Mucosa of descending colon (tissue), 3 donors: ENCODE results near the gene KSR2. TPM values are rescaled to one million over a fixed set of nuclear protein-coding genes. Genes with fewer than 3 reads are reported as not detected.

Experiments used
- ATAC-seq: fragments of 200-7000 bp; cut with Tn5 transposase; one replicate; pipeline ENCODE4 v1.9.1; 2020; ENCODE audit warnings: mild to moderate bottlenecking, moderate library complexity
- DNase-seq, 3 donors: peaks; one replicate each; pipeline ENCODE4 v3.0.0-alpha.2; 2020
- H3K36me3 ChIP-seq: fragments of 200-600 bp; one replicate; pipeline ENCODE4 v1.8.0; 2021; ENCODE audit warnings: low read depth, mild to moderate bottlenecking
- H3K4me1 ChIP-seq: fragments of 200-600 bp; one replicate; pipeline ENCODE4 v1.8.0; 2021; ENCODE audit warnings: low read depth, mild to moderate bottlenecking
- H3K4me3 ChIP-seq: fragments of 200-600 bp; one replicate; pipeline ENCODE4 v1.8.0; 2021; ENCODE audit warnings: mild to moderate bottlenecking
- H3K9me3 ChIP-seq: fragments of 200-600 bp; one replicate; pipeline ENCODE4 v1.8.0; 2021; ENCODE audit warnings: mild to moderate bottlenecking
- intact Hi-C, 2 donors: fragments of 100-400 bp; cut with DNase I in 1 of 2; cut with micrococcal nuclease in 1 of 2; formaldehyde crosslinking; loops; one replicate each; pipeline versions ENCODE4 v1.11.0 to v1.11.1; 2022; cut with DNase I, micrococcal nuclease
- total RNA-seq, 3 donors: library from RNA; stranded (reverse); fragmentation: NEBNext Ultra II Directional in 2 of 3; extraction: Animal tissue kit (Norgen Biotek cat#: 25700) in 2 of 3; gene quantifications; one replicate each; pipeline versions ENCODE4 v1.2.1 to v1.2.4, GENCODE V29; 2021 to 2023
- TF ChIP-seq, protein P1 (sequence below): fragments of 200-600 bp; IDR thresholded peaks from one replicate; pipeline ENCODE4 v1.8.0; 2022; ENCODE audit warnings: antibody characterized with exemption, mild to moderate bottlenecking
- donor health status: DM: no; HTN: no; CAD: no; lungs with moderate emphysema.
- donor health status: DM: no; HTN: no; CAD: no.
- donor health status: DM: no; HTN: yes; CAD: no.

KSR2 gene
- total RNA-seq, 3 donors from 2014 or later = 1.4 to 2.8 (median 2.5) TPM

DNA sequence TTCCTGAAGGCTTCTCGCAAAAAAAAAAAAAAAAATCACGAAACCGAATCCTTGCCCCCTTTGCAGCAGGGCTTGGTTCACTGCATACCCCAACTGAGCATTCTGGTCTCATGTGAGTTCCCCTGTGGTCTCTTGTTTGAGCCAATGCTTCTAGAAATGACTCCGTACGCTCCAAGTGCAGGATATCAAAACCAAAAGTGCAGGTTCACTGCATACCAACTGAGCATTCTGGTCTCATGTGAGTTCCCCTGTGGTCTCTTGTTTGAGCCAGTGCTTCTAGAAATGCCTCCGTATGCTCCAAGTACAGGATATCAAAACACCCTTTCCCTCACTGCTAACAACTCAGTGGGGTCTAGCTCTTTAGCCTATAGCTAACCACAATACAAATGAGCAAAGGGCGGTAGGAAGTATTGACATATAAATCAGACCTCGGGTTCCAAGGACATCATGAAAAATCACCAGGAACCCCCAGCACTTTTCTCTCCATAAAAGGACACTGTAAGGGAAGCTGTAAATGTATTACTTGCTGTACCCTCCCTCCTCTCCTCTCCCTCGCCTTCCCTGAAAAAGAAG, 401.1 kb downstream of the KSR2 start:
- Histone ChIP-seq H3K9me3 (no peaks in the 10 kb centered on the region), H3K4me1 (no peaks in the 10 kb centered on the region), H3K4me3 (no peak overlapping the region), H3K36me3 (no peaks in the 10 kb centered on the region)
- no peak for ATAC-seq
- intact Hi-C loops = no loop called here
- TF ChIP-seq, protein P1, sequence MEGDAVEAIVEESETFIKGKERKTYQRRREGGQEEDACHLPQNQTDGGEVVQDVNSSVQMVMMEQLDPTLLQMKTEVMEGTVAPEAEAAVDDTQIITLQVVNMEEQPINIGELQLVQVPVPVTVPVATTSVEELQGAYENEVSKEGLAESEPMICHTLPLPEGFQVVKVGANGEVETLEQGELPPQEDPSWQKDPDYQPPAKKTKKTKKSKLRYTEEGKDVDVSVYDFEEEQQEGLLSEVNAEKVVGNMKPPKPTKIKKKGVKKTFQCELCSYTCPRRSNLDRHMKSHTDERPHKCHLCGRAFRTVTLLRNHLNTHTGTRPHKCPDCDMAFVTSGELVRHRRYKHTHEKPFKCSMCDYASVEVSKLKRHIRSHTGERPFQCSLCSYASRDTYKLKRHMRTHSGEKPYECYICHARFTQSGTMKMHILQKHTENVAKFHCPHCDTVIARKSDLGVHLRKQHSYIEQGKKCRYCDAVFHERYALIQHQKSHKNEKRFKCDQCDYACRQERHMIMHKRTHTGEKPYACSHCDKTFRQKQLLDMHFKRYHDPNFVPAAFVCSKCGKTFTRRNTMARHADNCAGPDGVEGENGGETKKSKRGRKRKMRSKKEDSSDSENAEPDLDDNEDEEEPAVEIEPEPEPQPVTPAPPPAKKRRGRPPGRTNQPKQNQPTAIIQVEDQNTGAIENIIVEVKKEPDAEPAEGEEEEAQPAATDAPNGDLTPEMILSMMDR = no peak
- DNase-seq = no peak

DNA sequence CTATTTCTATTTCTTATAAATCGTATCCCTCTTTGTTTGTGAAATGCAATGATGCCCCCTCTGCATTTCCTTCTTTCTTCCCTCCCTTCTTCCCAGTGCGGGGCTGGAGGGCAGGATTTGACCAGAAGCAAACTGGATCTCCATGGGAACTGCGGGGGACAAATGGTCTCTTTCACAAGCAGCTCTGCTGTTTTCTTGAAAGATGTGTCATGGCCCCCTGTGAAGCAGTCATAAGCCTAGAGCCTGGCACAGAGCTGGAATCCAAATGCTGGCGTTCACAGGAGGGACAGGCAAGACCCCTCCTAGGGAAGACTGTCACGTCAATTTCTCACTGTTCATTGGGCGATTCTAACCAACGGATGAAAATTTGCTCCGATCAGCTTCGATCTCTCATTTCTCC, 403.9 kb downstream of the KSR2 start:
- DNase-seq (no peak), ATAC-seq (no peak)
- H3K4me1 ChIP-seq = no peaks in the 10 kb centered on the region
- no peaks in the 10 kb centered on the region for H3K9me3 ChIP-seq
- intact Hi-C loops = no loop called here
- TF ChIP-seq, protein P1 = no peak
- no peaks in the 10 kb centered on the region for H3K36me3 ChIP-seq
- no peak overlapping the region for H3K4me3 ChIP-seq

DNA sequence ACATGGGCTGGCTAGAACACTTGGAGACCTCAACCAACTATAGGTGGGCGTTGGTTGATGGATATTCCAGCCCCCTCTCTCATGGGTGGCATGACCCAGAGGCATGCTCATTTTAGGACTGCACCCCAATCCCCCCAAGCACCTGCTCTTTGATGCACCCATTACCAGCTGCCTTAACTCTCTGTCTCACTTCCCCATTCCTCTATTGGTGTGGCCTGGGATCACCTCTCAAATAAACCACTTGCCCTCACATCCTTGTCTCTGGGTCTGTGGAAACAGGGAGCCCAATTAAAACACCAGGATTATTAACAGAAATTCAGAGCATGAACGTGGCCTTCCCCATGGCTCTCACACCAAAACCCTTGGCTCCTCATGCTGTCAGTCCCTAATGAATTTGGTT, 405.1 kb downstream of the KSR2 start:
- Histone ChIP-seq H3K9me3 (no peaks in the 10 kb centered on the region), H3K4me1 (no peaks in the 10 kb centered on the region), H3K36me3 (no peaks in the 10 kb centered on the region), H3K4me3 (no peak overlapping the region)
- TF ChIP-seq, protein P1 = no peak
- DNase-seq (no peak), ATAC-seq (no peak)
- intact Hi-C loops = no loop called here

DNA sequence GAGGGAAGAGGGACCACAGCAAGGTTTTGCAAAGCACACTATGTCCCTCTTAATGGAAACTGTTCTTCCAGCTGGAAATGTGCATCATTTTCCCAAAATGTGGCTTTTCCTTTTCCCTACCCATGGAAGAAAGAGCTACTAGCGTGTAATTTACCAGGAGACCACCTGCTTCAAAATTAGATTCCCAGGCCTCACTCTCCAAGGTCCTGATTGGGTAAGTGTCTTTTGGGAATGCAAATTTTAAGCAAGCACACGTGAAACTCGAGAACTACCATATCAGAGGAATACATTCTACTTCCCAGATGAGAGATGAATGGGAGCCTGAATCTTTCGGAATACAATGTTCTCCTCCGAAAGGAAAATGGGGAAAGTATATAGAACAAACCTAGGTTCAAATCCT, 405.8 kb downstream of the KSR2 start:
- no peak for ATAC-seq
- H3K36me3 ChIP-seq = no peaks in the 10 kb centered on the region
- H3K4me3 ChIP-seq = no peak overlapping the region
- no peak for DNase-seq
- intact Hi-C loops = no loop called here
- TF ChIP-seq, protein P1 = no peak
- no peaks in the 10 kb centered on the region for H3K9me3 ChIP-seq
- no peaks in the 10 kb centered on the region for H3K4me1 ChIP-seq

DNA sequence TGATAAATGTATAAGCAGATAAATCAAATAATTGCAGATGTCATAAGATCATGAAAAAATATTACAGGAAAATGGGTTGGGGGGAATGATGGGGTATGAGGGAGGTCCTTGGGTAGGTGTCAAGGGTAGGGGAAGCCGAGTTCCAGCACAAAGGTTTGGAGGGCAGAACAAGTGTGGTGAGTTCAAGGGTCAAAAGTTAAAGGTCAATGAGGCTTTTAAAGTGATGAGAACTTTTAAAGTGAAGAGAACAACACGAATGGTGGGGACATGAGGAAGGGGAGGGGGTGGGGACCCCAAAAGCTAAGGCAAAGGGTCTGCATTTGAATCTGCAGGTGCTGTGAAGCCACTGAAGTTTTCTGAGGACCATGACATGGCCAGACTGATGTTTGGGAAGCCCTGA, 406.8 kb downstream of the KSR2 start:
- no peaks in the 10 kb centered on the region for H3K9me3 ChIP-seq
- ATAC-seq = no peak
- H3K36me3 ChIP-seq = no peaks in the 10 kb centered on the region
- TF ChIP-seq, protein P1 = no peak
- no peak for DNase-seq
- intact Hi-C loops = no loop called here
- no peaks in the 10 kb centered on the region for H3K4me1 ChIP-seq
- H3K4me3 ChIP-seq = no peak overlapping the region

DNA sequence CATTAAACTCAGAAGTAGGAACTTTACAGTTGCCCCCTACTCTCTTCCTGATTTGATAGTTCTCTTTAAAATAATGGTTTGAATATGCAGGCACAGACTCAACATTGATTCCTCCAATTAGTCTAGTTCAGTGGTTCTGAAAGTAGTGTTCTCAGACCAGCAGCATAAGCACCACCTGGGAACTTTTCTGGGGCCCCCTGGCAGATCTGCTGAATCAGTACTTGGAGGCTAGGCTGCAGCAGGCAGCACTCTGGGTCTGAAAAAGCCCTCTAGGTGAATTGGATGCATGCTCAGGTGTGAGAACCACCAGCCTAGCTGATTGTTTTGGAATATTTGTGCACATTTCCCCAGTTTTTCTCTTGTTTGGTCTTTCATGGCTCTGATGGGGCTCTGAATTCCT, 408.8 kb downstream of the KSR2 start:
- Histone ChIP-seq H3K9me3 (no peaks in the 10 kb centered on the region), H3K4me1 (no peaks in the 10 kb centered on the region), H3K36me3 (no peaks in the 10 kb centered on the region), H3K4me3 (no peak overlapping the region)
- TF ChIP-seq, protein P1 = no peak
- ATAC-seq (no peak), DNase-seq (no peak)
- intact Hi-C loops = no loop called here
